Caco-2 (cell line): ENCODE data around the gene PTTG2. TPM values are rescaled to one million over a fixed set of nuclear protein-coding genes. Genes with fewer than 3 reads are reported as not detected.
A peak's percentile ranks its signal among the peaks of the same experiment; 100 is the strongest.

Experiments used
- BruUV-seq: library from RNA; stranded (reverse); fragments of 400-500 nt; replicated peaks from 2 replicates; lab custom pipeline; 2021; lab: Mats Ljungman, UMichigan
- CTCF ChIA-PET: fragments of 300-600 bp; sonication (Branson Sonifier 250); formaldehyde crosslinking; loops from one replicate; lab custom pipeline; 2022; ENCODE audit warnings: antibody characterized with exemption; lab: Charles Lee
- POLR2A ChIA-PET: fragments of 300-600 bp; sonication (Branson Sonifier 250); formaldehyde crosslinking; loops from one replicate; lab custom pipeline; 2022; ENCODE audit warnings: antibody characterized with exemption; lab: Charles Lee
- DNase-seq, 2 experiments: peaks; one replicate each; pipeline versions ENCODE4 v3.0.0 to v3.0.0-alpha.2; 2020 to 2022
- H3K27me3 ChIP-seq: replicated peaks from 2 replicates; pipeline ENCODE4 v1.6.0; 2011; ENCODE audit warnings: low read length; ENCODE audit not compliant: control insufficient read depth, insufficient read depth
- H3K36me3 ChIP-seq: 2 replicates; pipeline ENCODE4 v1.5.1; 2011; ENCODE audit warnings: low read length; ENCODE audit not compliant: control insufficient read depth, insufficient read depth
- H3K4me1 ChIP-seq: fragments of 250-450 bp; sonication (Bioruptor Pico); 2 replicates; pipeline ENCODE4 v1.5.1; 2020; ENCODE audit warnings: mild to moderate bottlenecking
- H3K4me3 ChIP-seq: 2 replicates; pipeline ENCODE4 v1.5.1; 2011; ENCODE audit warnings: low read depth, mild to moderate bottlenecking, control low read depth, low read length
- H3K9me3 ChIP-seq: fragments of 250-450 bp; sonication (Bioruptor Pico); 2 replicates; pipeline ENCODE4 v1.5.1; 2020; ENCODE audit warnings: mild to moderate bottlenecking, moderate library complexity
- H3K27ac Mint-ChIP-seq: one replicate; pipeline ENCODE4 v1.8.0; 2022; ENCODE audit warnings: mixed read lengths; ENCODE audit not compliant: unreplicated experiment
- H3K27me3 Mint-ChIP-seq: one replicate; pipeline ENCODE4 v1.8.0; 2022; ENCODE audit warnings: mixed read lengths; ENCODE audit not compliant: insufficient read depth, unreplicated experiment
- H3K36me3 Mint-ChIP-seq: one replicate; pipeline ENCODE4 v1.8.0; 2022; ENCODE audit warnings: mild to moderate bottlenecking, mixed read lengths; ENCODE audit not compliant: insufficient read depth, unreplicated experiment
- H3K4me1 Mint-ChIP-seq: one replicate; pipeline ENCODE4 v1.8.0; 2022; ENCODE audit warnings: low read depth, mixed read lengths; ENCODE audit not compliant: unreplicated experiment
- H3K4me3 Mint-ChIP-seq: one replicate; pipeline ENCODE4 v1.8.0; 2022; ENCODE audit warnings: mild to moderate bottlenecking, moderate library complexity, mixed read lengths; ENCODE audit not compliant: unreplicated experiment
- H3K9me3 Mint-ChIP-seq: one replicate; pipeline ENCODE4 v1.8.0; 2022; ENCODE audit warnings: mixed read lengths; ENCODE audit not compliant: unreplicated experiment
- CTCF ChIP-seq, 2 experiments: fragments of 200-600 bp in 1 of 2; IDR thresholded peaks; 1 replicate in 1 of 2; 2 replicates in 1 of 2; pipeline versions ENCODE4 v1.5.1 to v1.8.0; 2011 to 2022; ENCODE audit warnings: antibody characterized with exemption in 1 of 2, control low read depth in 1 of 2, inconsistent platforms in 1 of 2, low read depth in 1 of 2, low read length in 1 of 2, mild to moderate bottlenecking in 1 of 2, moderate library complexity in 1 of 2; ENCODE audit not compliant: insufficient read depth in 1 of 2, severe bottlenecking in 1 of 2, unreplicated experiment in 1 of 2
- intact Hi-C: fragments of 100-400 bp; cut with micrococcal nuclease; formaldehyde crosslinking; loops from one replicate; pipeline ENCODE4 v1.10.0; 2022; ENCODE audit not compliant: unreplicated experiment
- total RNA-seq: library from RNA; stranded (reverse); gene quantifications from 2 replicates; pipeline ENCODE4 v1.2.3, GENCODE V29; 2022

The PTTG2 gene
- total RNA-seq, 1 experiment from 2014 or later = not detected

GRCh38 chr4:37953620-37954293 is 6.4 kb upstream of the PTTG2 start:
- no peaks in the 10 kb centered on the region for H3K27me3 Mint-ChIP-seq
- Histone ChIP-seq H3K36me3 (no peaks in the 10 kb centered on the region), H3K27me3 (no peaks in the 10 kb centered on the region), H3K9me3 (no peaks in the 10 kb centered on the region), H3K4me1 (peaks cover 7% of the 10 kb centered on the region; the same call in 1 of the 2 replicates), H3K4me3 (no peak overlapping the region)
- ChIA-PET CTCF (no interaction called here), POLR2A (no interaction called here)
- no peak for TF ChIP-seq CTCF (IDR thresholded peaks at IDR 0.05; ENCODE audit: insufficient read depth in 1 of 2, low read depth in 1 of 2, low read length in 1 of 2, severe bottlenecking in 1 of 2, unreplicated experiment in 1 of 2)
- peaks cover 6% of the 10 kb centered on the region for H3K36me3 Mint-ChIP-seq
- H3K4me1 Mint-ChIP-seq = peaks cover 15% of the 10 kb centered on the region
- H3K27ac Mint-ChIP-seq = no peak overlapping the region
- no TSS peak for BruUV-seq
- peaks cover 17% of the 10 kb centered on the region for H3K9me3 Mint-ChIP-seq
- no peak overlapping the region for H3K4me3 Mint-ChIP-seq
- peak; percentile 40 to 58 for DNase-seq
- intact Hi-C loops = no loop called here

GRCh38 chr4:37956941-37957340 is 3.3 kb upstream of the PTTG2 start:
- Mint-ChIP-seq H3K27me3 (no peaks in the 10 kb centered on the region), H3K4me3 (no peak overlapping the region), H3K27ac (no peak overlapping the region), H3K9me3 (peaks cover 17% of the 10 kb centered on the region), H3K36me3 (peaks cover 6% of the 10 kb centered on the region), H3K4me1 (peaks cover 6% of the 10 kb centered on the region)
- POLR2A ChIA-PET = no interaction called here
- Histone ChIP-seq H3K36me3 (no peaks in the 10 kb centered on the region), H3K27me3 (no peaks in the 10 kb centered on the region), H3K9me3 (no peaks in the 10 kb centered on the region), H3K4me1 (peaks cover 1% of the 10 kb centered on the region; the same call in 1 of the 2 replicates), H3K4me3 (no peak overlapping the region)
- no TSS peak for BruUV-seq
- intact Hi-C loops = no loop called here
- no peak for DNase-seq
- TF ChIP-seq CTCF (IDR thresholded peaks at IDR 0.05; ENCODE audit: insufficient read depth in 1 of 2, low read depth in 1 of 2, low read length in 1 of 2, severe bottlenecking in 1 of 2, unreplicated experiment in 1 of 2) = no peak
- CTCF ChIA-PET = no interaction called here

GRCh38 chr4:37958932-37959331 is 1.3 kb upstream of the PTTG2 start:
- no TSS peak for BruUV-seq
- no peak overlapping the region for H3K4me3 ChIP-seq
- no peaks in the 10 kb centered on the region for H3K4me1 Mint-ChIP-seq
- no peak for TF ChIP-seq CTCF (IDR thresholded peaks at IDR 0.05; ENCODE audit: insufficient read depth in 1 of 2, low read depth in 1 of 2, low read length in 1 of 2, severe bottlenecking in 1 of 2, unreplicated experiment in 1 of 2)
- ChIA-PET CTCF (no interaction called here), POLR2A (no interaction called here)
- H3K27me3 ChIP-seq = no peaks in the 10 kb centered on the region
- no peaks in the 10 kb centered on the region for H3K36me3 Mint-ChIP-seq
- H3K4me3 Mint-ChIP-seq = no peak overlapping the region
- intact Hi-C loops = no loop called here
- H3K9me3 ChIP-seq = no peaks in the 10 kb centered on the region
- no peaks in the 10 kb centered on the region for H3K27me3 Mint-ChIP-seq
- no peaks in the 10 kb centered on the region; the same call in 1 of the 2 replicates for H3K4me1 ChIP-seq
- H3K27ac Mint-ChIP-seq = no peak overlapping the region
- H3K36me3 ChIP-seq = no peaks in the 10 kb centered on the region
- peaks cover 8% of the 10 kb centered on the region for H3K9me3 Mint-ChIP-seq
- DNase-seq = no peak
